Keratinocyte (primary cell): ENCODE data around the gene TMEM163. TPM values are rescaled to one million over a fixed set of nuclear protein-coding genes. Genes with fewer than 3 reads are reported as not detected.

ENCODE experiments used
- DNase-seq: peaks from one replicate; pipeline ENCODE4 v3.0.0-alpha.2; 2011; ENCODE audit warnings: low read depth, missing footprints, low spot score
- FAIRE-seq: peaks from 2 replicates; lab custom pipeline; 2011; peaks lifted over from hg19 to GRCh38; lab: Jason Lieb, UNC
- H2AFZ ChIP-seq: 2 replicates; pipeline ENCODE4 v1.6.0; 2012; ENCODE audit warnings: low read length, control low read depth, inconsistent platforms; ENCODE audit not compliant: control insufficient read depth
- H3K27ac ChIP-seq: 2 replicates; pipeline ENCODE4 v1.5.1; 2011; ENCODE audit warnings: low read length; ENCODE audit not compliant: control insufficient read depth, insufficient read depth
- H3K27me3 ChIP-seq: 3 replicates; pipeline ENCODE4 v1.6.0; 2011; ENCODE audit warnings: low read length; ENCODE audit not compliant: control insufficient read depth, insufficient read depth; ENCODE audit errors: extremely low read depth
- H3K36me3 ChIP-seq, 2 experiments: 2 replicates in 1 of 2; 3 replicates in 1 of 2; pipeline ENCODE4 v1.5.1; 2011; ENCODE audit warnings: low read length in 2 of 2, mild to moderate bottlenecking in 1 of 2; ENCODE audit not compliant: control insufficient read depth in 2 of 2, insufficient read depth in 2 of 2; ENCODE audit errors: extremely low read depth in 1 of 2
- H3K4me1 ChIP-seq: 3 replicates; pipeline ENCODE4 v1.5.1; 2011; ENCODE audit warnings: low read length; ENCODE audit not compliant: control insufficient read depth, insufficient read depth; ENCODE audit errors: extremely low read depth
- H3K4me2 ChIP-seq: 3 replicates; pipeline ENCODE4 v1.6.0; 2011; ENCODE audit warnings: low read depth, low read length; ENCODE audit not compliant: control insufficient read depth, insufficient read depth; ENCODE audit errors: extremely low read depth
- H3K4me3 ChIP-seq, 3 experiments: fragments of 200-600 bp in 1 of 3; sonication (generic) in 1 of 3; 2 replicates in 2 of 3; 3 replicates in 1 of 3; pipeline ENCODE4 v1.5.1; 2011 to 2016; ENCODE audit warnings: low read length in 3 of 3, mild to moderate bottlenecking in 3 of 3, control low read depth in 2 of 3, inconsistent platforms in 1 of 3, low read depth in 1 of 3, mixed read lengths in 1 of 3, mixed run types in 1 of 3, moderate library complexity in 1 of 3; ENCODE audit not compliant: control insufficient read depth in 2 of 3, insufficient read depth in 2 of 3; ENCODE audit errors: extremely low read depth in 1 of 3
- H3K79me2 ChIP-seq: 2 replicates; pipeline ENCODE4 v1.6.0; 2012; ENCODE audit warnings: low read length; ENCODE audit not compliant: control insufficient read depth, insufficient read depth
- H3K9ac ChIP-seq: 3 replicates; pipeline ENCODE4 v1.6.0; 2011; ENCODE audit warnings: low read length; ENCODE audit not compliant: control insufficient read depth, insufficient read depth; ENCODE audit errors: extremely low read depth
- H3K9me1 ChIP-seq: 3 replicates; pipeline ENCODE4 v1.6.0; 2011; ENCODE audit warnings: low read length; ENCODE audit not compliant: control insufficient read depth, insufficient read depth; ENCODE audit errors: extremely low read depth
- H3K9me3 ChIP-seq: 2 replicates; pipeline ENCODE4 v1.5.1; 2012; ENCODE audit warnings: low read depth, low read length; ENCODE audit not compliant: control insufficient read depth
- H4K20me1 ChIP-seq: 3 replicates; pipeline ENCODE4 v1.6.0; 2011; ENCODE audit warnings: low read length; ENCODE audit not compliant: control insufficient read depth, insufficient read depth; ENCODE audit errors: extremely low read depth
- CTCF ChIP-seq, 3 experiments: IDR thresholded peaks in 1 of 3; conservative IDR thresholded peaks in 1 of 3; optimal IDR thresholded peaks in 1 of 3; 2 replicates in 2 of 3; 3 replicates in 1 of 3; pipeline versions ENCODE3 to v1.5.1; 2011; ENCODE audit warnings: low read length in 3 of 3, mild to moderate bottlenecking in 3 of 3, moderate library complexity in 2 of 3, control low read depth in 1 of 3, inconsistent platforms in 1 of 3; ENCODE audit not compliant: insufficient read depth in 2 of 3; ENCODE audit errors: extremely low read depth in 1 of 3
- EZH2 ChIP-seq: IDR thresholded peaks from one replicate; pipeline ENCODE4 v1.6.1; 2012; ENCODE audit warnings: inconsistent platforms, mild to moderate bottlenecking, low read length, moderate library complexity
- dilution Hi-C: fragments of 300-500 bp; cut with MboI; formaldehyde crosslinking; loops from one replicate; pipeline ENCODE4 v1.7.0; 2020; ENCODE audit warnings: low sequenced_read_pairs; ENCODE audit not compliant: extremely low pct_ligation_motif_present
- polyA plus RNA-seq, 5 experiments: library from polyadenylated mRNA; depleted of rRNA in 3 of 5; stranded (reverse) in 3 of 5; stranded (forward) in 1 of 5; unstranded in 1 of 5; fragments of >200 nt; gene quantifications; 1 replicate in 1 of 5; 2 replicates in 3 of 5; 3 replicates in 1 of 5; pipeline versions ENCODE4 v1.2.1 to v1.2.3, GENCODE V29; 2011 to 2012; ENCODE audit warnings: missing spikeins in 2 of 5, low read depth in 1 of 5, low replicate concordance in 1 of 5

TMEM163 gene
- polyA plus RNA-seq, 1 donor (not counting 4 experiments of a cell fraction or from before 2014, with no cell fraction given): not detected

- Histone ChIP-seq H3K4me1 (peaks cover 5% of the 10 kb centered on the region), H3K9ac (no peak overlapping the region), H3K27ac (no peak overlapping the region), H3K9me1 (no peaks in the 10 kb centered on the region), H3K4me2 (no peak overlapping the region), H4K20me1 (no peaks in the 10 kb centered on the region), H3K36me3 (peaks cover 5 to 6% of the 10 kb centered on the region in 2 experiments), H3K27me3 (no peaks in the 10 kb centered on the region), H3K9me3 (no peaks in the 10 kb centered on the region), H3K4me3 (no peak overlapping the region), H2AFZ (no peak overlapping the region), H3K79me2 (no peaks in the 10 kb centered on the region)
- dilution Hi-C loops: no loop called here
- no peak for DNase-seq
- no peak for FAIRE-seq
- TF ChIP-seq EZH2: no peak
- no peak for TF ChIP-seq CTCF (optimal IDR thresholded peaks at IDR 0.05 in 1 of 3, IDR thresholded peaks at IDR 0.05 in 1 of 3, conservative IDR thresholded peaks at IDR 0.05 in 1 of 3; ENCODE audit: extremely low read depth in 1 of 3, insufficient read depth in 2 of 3, low read length in 3 of 3)
Observed at GRCh38 chr2:134441153-134441863, 277.5 kb downstream of the TMEM163 start.

- H2AFZ ChIP-seq: no peak overlapping the region
- no peak overlapping the region for H3K4me3 ChIP-seq
- H3K9ac ChIP-seq: no peak overlapping the region
- DNase-seq (no peak), FAIRE-seq (no peak)
- H3K27me3 ChIP-seq: no peaks in the 10 kb centered on the region
- H3K9me3 ChIP-seq: no peaks in the 10 kb centered on the region
- H3K27ac ChIP-seq: no peak overlapping the region
- H4K20me1 ChIP-seq: no peaks in the 10 kb centered on the region
- H3K4me1 ChIP-seq: peaks cover 5% of the 10 kb centered on the region
- H3K9me1 ChIP-seq: no peaks in the 10 kb centered on the region
- no peak overlapping the region for H3K4me2 ChIP-seq
- no peak for TF ChIP-seq CTCF (optimal IDR thresholded peaks at IDR 0.05 in 1 of 3, IDR thresholded peaks at IDR 0.05 in 1 of 3, conservative IDR thresholded peaks at IDR 0.05 in 1 of 3; ENCODE audit: extremely low read depth in 1 of 3, insufficient read depth in 2 of 3, low read length in 3 of 3)
- TF ChIP-seq EZH2: no peak
- peaks cover 6% of the 10 kb centered on the region in 2 experiments for H3K36me3 ChIP-seq
- no peaks in the 10 kb centered on the region for H3K79me2 ChIP-seq
- dilution Hi-C loops: no loop called here
Observed at GRCh38 chr2:134440336-134440909, 278.4 kb downstream of the TMEM163 start.
